H1 (cell line): ENCODE measurements around the gene ACBD5. TPM values are rescaled to one million over a fixed set of nuclear protein-coding genes. Genes with fewer than 3 reads are reported as not detected.

Source experiments
- CTCF ChIA-PET: fragments of 300-600 bp; sonication (Branson Sonifier 250); formaldehyde crosslinking; loops from one replicate; lab custom pipeline; 2021; ENCODE audit not compliant: partially characterized antibody; lab: Charles Lee
- POLR2A ChIA-PET: fragments of 300-600 bp; sonication (Branson Sonifier 250); formaldehyde crosslinking; loops from one replicate; lab custom pipeline; 2021; ENCODE audit warnings: inconsistent platforms; ENCODE audit not compliant: partially characterized antibody; lab: Charles Lee
- DNase-seq, 2 experiments: peaks; one replicate each; pipeline versions ENCODE4 v3.0.0 to v3.0.0-alpha.2; 2010 to 2022; ENCODE audit warnings: low spot score in 2 of 2, low read depth in 1 of 2, mixed read lengths in 1 of 2
- FAIRE-seq: peaks from 2 replicates; lab custom pipeline; 2011; peaks lifted over from hg19 to GRCh38; lab: Jason Lieb, UNC
- H2AFZ ChIP-seq: 2 replicates; pipeline ENCODE4 v1.8.1; 2012; ENCODE audit warnings: low read length, inconsistent platforms
- H2AK5ac ChIP-seq: 2 replicates; pipeline ENCODE4 v1.6.1; 2013; ENCODE audit warnings: low read depth, low read length
- H2BK120ac ChIP-seq: replicated peaks from 2 replicates; pipeline ENCODE3; 2013; ENCODE audit warnings: low read depth, low read length, inconsistent platforms
- H2BK12ac ChIP-seq: 2 replicates; pipeline ENCODE4 v1.6.1; 2013; ENCODE audit warnings: low read depth, low read length
- H2BK15ac ChIP-seq: 2 replicates; pipeline ENCODE4 v1.6.1; 2013; ENCODE audit warnings: low read length
- H2BK20ac ChIP-seq: 2 replicates; pipeline ENCODE4 v1.6.1; 2013; ENCODE audit warnings: low read length
- H2BK5ac ChIP-seq: 2 replicates; pipeline ENCODE4 v1.6.1; 2013; ENCODE audit warnings: low read depth, low read length
- H3K14ac ChIP-seq: 2 replicates; pipeline ENCODE4 v1.6.1; 2013; ENCODE audit warnings: inconsistent platforms; ENCODE audit not compliant: insufficient read length
- H3K18ac ChIP-seq: 2 replicates; pipeline ENCODE4 v1.6.1; 2013; ENCODE audit warnings: low read length; ENCODE audit errors: extremely low read depth
- H3K23ac ChIP-seq: 2 replicates; pipeline ENCODE4 v1.6.1; 2013; ENCODE audit warnings: inconsistent platforms; ENCODE audit not compliant: insufficient read length
- H3K23me2 ChIP-seq: 2 replicates; pipeline ENCODE4 v1.6.1; 2013; ENCODE audit warnings: low read depth, low read length
- H3K27ac ChIP-seq: 2 replicates; pipeline ENCODE4 v1.6.1; 2011; ENCODE audit warnings: low read depth, low read length, inconsistent platforms
- H3K27me3 ChIP-seq, 4 experiments: replicated peaks in 1 of 4; 1 replicate in 1 of 4; 2 replicates in 3 of 4; pipeline versions ENCODE4 v1.6.1 to v1.8.1; 2011 to 2013; ENCODE audit warnings: low read length in 3 of 4, mild to moderate bottlenecking in 3 of 4, inconsistent platforms in 2 of 4, mixed read lengths in 2 of 4, moderate library complexity in 1 of 4; ENCODE audit not compliant: control insufficient read depth in 3 of 4, insufficient read depth in 3 of 4; ENCODE audit errors: extremely low read depth in 1 of 4
- H3K36me3 ChIP-seq, 4 experiments: 2 replicates each; pipeline versions ENCODE4 v1.6.1 to v1.8.1; 2011 to 2013; ENCODE audit warnings: mild to moderate bottlenecking in 4 of 4, low read length in 3 of 4, moderate library complexity in 2 of 4, control low read depth in 1 of 4, inconsistent platforms in 1 of 4; ENCODE audit not compliant: insufficient read depth in 4 of 4, control insufficient read depth in 2 of 4
- H3K4ac ChIP-seq: replicated peaks from 2 replicates; pipeline ENCODE3; 2013; ENCODE audit warnings: low read length, low read depth, mixed read lengths, inconsistent platforms; ENCODE audit not compliant: insufficient read length
- H3K4me1 ChIP-seq, 4 experiments: replicated peaks in 1 of 4; 1 replicate in 1 of 4; 2 replicates in 3 of 4; pipeline versions ENCODE4 v1.6.1 to v1.8.1; 2011 to 2013; ENCODE audit warnings: low read length in 3 of 4, inconsistent platforms in 2 of 4, mixed read lengths in 1 of 4; ENCODE audit not compliant: insufficient read depth in 4 of 4, control insufficient read depth in 3 of 4
- H3K4me2 ChIP-seq, 2 experiments: 2 replicates each; pipeline versions ENCODE4 v1.6.1 to v1.8.1; 2011 to 2013; ENCODE audit warnings: low read depth in 2 of 2, low read length in 2 of 2, control low read depth in 1 of 2, inconsistent platforms in 1 of 2, mild to moderate bottlenecking in 1 of 2; ENCODE audit not compliant: insufficient read depth in 1 of 2
- H3K4me3 ChIP-seq, 4 experiments: fragments of 200-600, 300-600 bp in 1 of 4; sonication (generic), shearing (Covaris generic), sonication (Bioruptor Twin) in 1 of 4; 2 replicates each; pipeline versions ENCODE4 v1.5.1 to v1.8.1; 2011 to 2016; ENCODE audit warnings: low read length in 4 of 4, low read depth in 3 of 4, control low read depth in 2 of 4, inconsistent platforms in 2 of 4, mild to moderate bottlenecking in 2 of 4, mixed read lengths in 1 of 4, moderate library complexity in 1 of 4; ENCODE audit not compliant: insufficient read depth in 2 of 4; ENCODE audit errors: extremely low read depth in 1 of 4
- H3K56ac ChIP-seq: replicated peaks from 2 replicates; pipeline ENCODE3; 2013; ENCODE audit warnings: low read depth, mild to moderate bottlenecking, mixed read lengths, low read length, inconsistent platforms; ENCODE audit not compliant: insufficient read length
- H3K79me1 ChIP-seq: 2 replicates; pipeline ENCODE4 v1.6.1; 2013; ENCODE audit warnings: low read depth, low read length, control low read depth
- H3K79me2 ChIP-seq, 2 experiments: 2 replicates each; pipeline versions ENCODE4 v1.6.1 to v1.8.1; 2012 to 2013; ENCODE audit warnings: low read length in 2 of 2, mild to moderate bottlenecking in 2 of 2, inconsistent platforms in 1 of 2; ENCODE audit not compliant: insufficient read depth in 2 of 2, control insufficient read depth in 1 of 2
- H3K9ac ChIP-seq, 4 experiments: replicated peaks in 1 of 4; 1 replicate in 1 of 4; 2 replicates in 3 of 4; pipeline versions ENCODE4 v1.6.1 to v1.8.1; 2011 to 2013; ENCODE audit warnings: low read depth in 3 of 4, low read length in 3 of 4, control low read depth in 2 of 4, mild to moderate bottlenecking in 2 of 4, moderate library complexity in 2 of 4, inconsistent platforms in 1 of 4; ENCODE audit errors: extremely low read depth in 1 of 4
- H3K9me3 ChIP-seq, 2 experiments: 2 replicates each; pipeline versions ENCODE4 v1.6.1 to v1.8.1; 2012 to 2013; ENCODE audit warnings: mild to moderate bottlenecking in 2 of 2, moderate library complexity in 2 of 2, control low read depth in 1 of 2, inconsistent platforms in 1 of 2, low read depth in 1 of 2, low read length in 1 of 2, mixed read lengths in 1 of 2; ENCODE audit not compliant: insufficient read depth in 2 of 2
- H4K20me1 ChIP-seq, 2 experiments: replicated peaks in 1 of 2; 2 replicates each; pipeline versions ENCODE3 to v1.8.1; 2011 to 2013; ENCODE audit warnings: inconsistent platforms in 2 of 2, low read length in 2 of 2, mild to moderate bottlenecking in 1 of 2; ENCODE audit not compliant: insufficient read depth in 2 of 2, control insufficient read depth in 1 of 2
- H4K5ac ChIP-seq: 2 replicates; pipeline ENCODE4 v1.6.1; 2013; ENCODE audit warnings: low read length, low read depth, mixed read lengths, inconsistent platforms; ENCODE audit not compliant: insufficient read length
- H4K8ac ChIP-seq: 2 replicates; pipeline ENCODE4 v1.8.0; 2013; ENCODE audit warnings: mild to moderate bottlenecking, moderate library complexity, low read length, inconsistent platforms; ENCODE audit not compliant: insufficient read depth; ENCODE audit errors: extremely low read depth
- H4K91ac ChIP-seq: replicated peaks from 2 replicates; pipeline ENCODE3; 2013; ENCODE audit warnings: low read length, mixed read lengths, inconsistent platforms; ENCODE audit not compliant: insufficient read length
- ASH2L ChIP-seq: fragments of 200-600, 300-600 bp; sonication (generic); IDR thresholded peaks from one replicate; pipeline ENCODE4 v1.7.1; 2017; ENCODE audit warnings: low read length
- CHD2 ChIP-seq: IDR thresholded peaks from 2 replicates; pipeline ENCODE4 v1.6.1; 2012; ENCODE audit warnings: low read length, improper control_type of control experiment
- HDAC2 ChIP-seq, 2 experiments: fragments of 300-600 bp in 1 of 2; sonication (generic) in 1 of 2; IDR thresholded peaks; 2 replicates each; pipeline ENCODE4 v1.6.1; 2011 to 2012; ENCODE audit warnings: low read depth in 2 of 2, low read length in 2 of 2, mild to moderate bottlenecking in 2 of 2, moderate library complexity in 2 of 2, borderline replicate concordance in 1 of 2, inconsistent platforms in 1 of 2
- JUND ChIP-seq: IDR thresholded peaks from 2 replicates; pipeline ENCODE4 v1.6.1; 2011; ENCODE audit warnings: mild to moderate bottlenecking, improper control_type of control experiment, low read length
- RXRA ChIP-seq: IDR thresholded peaks from 2 replicates; pipeline ENCODE4 v1.6.1; 2011; ENCODE audit warnings: low read depth, mild to moderate bottlenecking, low read length, moderate library complexity; ENCODE audit not compliant: insufficient read depth
- WGBS, 2 experiments: shearing (Covaris generic) in 1 of 2; methylation state at CpG; one replicate each; pipeline versions ENCODE4 v1.1.6 to v1.1.7; 2013 to 2015; ENCODE audit warnings: low lambda C conversion rate in 2 of 2, mixed read lengths in 2 of 2, inconsistent platforms in 1 of 2, low coverage in 1 of 2, missing lambda C conversion rate in 1 of 2; ENCODE audit not compliant: insufficient replicate concordance in 2 of 2, insufficient coverage in 1 of 2, insufficient read length in 1 of 2; ENCODE audit errors: extremely low coverage in 1 of 2, missing lambda C conversion rate in 1 of 2; 5-methylcytosine and 5-hydroxymethylcytosine counted together
- polyA plus RNA-seq, 7 experiments: library from polyadenylated mRNA; depleted of rRNA in 3 of 7; stranded (reverse) in 5 of 7; unstranded in 2 of 7; fragments of >200 nt in 5 of 7; fragments of 200-250 nt in 2 of 7; gene quantifications; 1 replicate in 5 of 7; 2 replicates in 1 of 7; 4 replicates in 1 of 7; pipeline versions ENCODE4 v1.2.1 to v1.2.3, GENCODE V29; 2011 to 2013; ENCODE audit warnings: missing spikeins in 2 of 7, mixed read lengths in 2 of 7
- total RNA-seq: library from RNA; stranded (reverse); fragmentation: NEBNext Ultra II Directional; extraction: Animal tissue kit (Norgen Biotek cat#: 25700); gene quantifications from 2 replicates; pipeline ENCODE4 v1.2.1, GENCODE V29; 2021

Gene ACBD5
- total and polyA plus RNA-seq, 2 of the 8 experiments (the other 6 are each of a cell fraction or from before 2014, with no cell fraction given) = 4.6 to 15.9 TPM

GRCh38 chr10:27188897-27189296, 51.7 kb downstream of the ACBD5 start:
- Histone ChIP-seq H3K14ac (no peak overlapping the region), H3K23ac (no peak overlapping the region), H4K91ac (no peak overlapping the region), H4K5ac (no peak overlapping the region), H4K8ac (no peak overlapping the region), H2BK15ac (no peak overlapping the region), H2BK20ac (no peak overlapping the region), H3K9me3 (no peaks in the 10 kb centered on the region), H3K79me2 (no peaks in the 10 kb centered on the region), H3K4me2 (no peak overlapping the region), H2BK5ac (no peak overlapping the region), H3K9ac (no peak overlapping the region), H3K36me3 (peaks cover 7 to 32% (median 21%) of the 10 kb centered on the region in 4 experiments), H3K23me2 (no peaks in the 10 kb centered on the region; the same call in 1 of the 2 replicates), H2AFZ (no peak overlapping the region), H3K18ac (no peak overlapping the region), H2BK120ac (no peak overlapping the region), H3K4ac (no peak overlapping the region), H3K27ac (no peak overlapping the region), H3K4me1 (no peaks in the 10 kb centered on the region), H2AK5ac (no peak overlapping the region), H3K56ac (no peak overlapping the region), H2BK12ac (no peak overlapping the region), H3K79me1 (no peaks in the 10 kb centered on the region), H3K4me3 (no peak overlapping the region), H3K27me3 (no peaks in the 10 kb centered on the region), H4K20me1 (no peaks in the 10 kb centered on the region)
- POLR2A ChIA-PET = interaction anchor here (1.0 to 2.8 kb wide), 6 partner anchors 9 to 35 kb away, joined by 3 to 5 read pairs (median 4); partner anchors contain the start of gene YME1L1
- no peak for DNase-seq
- FAIRE-seq = no peak
- TF ChIP-seq JUND (no peak), CHD2 (no peak), ASH2L (no peak), HDAC2 (IDR thresholded peaks at IDR 0.05; ENCODE audit: borderline replicate concordance in 1 of 2, low read depth in 2 of 2, low read length in 2 of 2) (no peak), RXRA (no peak)
- CTCF ChIA-PET = interaction anchor here (0.8 to 1.2 kb wide), 4 partner anchors 16 to 171 kb away, joined by 3 to 5 read pairs (median 4); no protein-coding TSS in a partner anchor
- 94% methylated on average over 4 of the region's 4 CpGs; no CpG with 5 or more reads in 1 of the 2 experiments for WGBS, 2 experiments
